Measurements from ENCODE around the gene SMIM34.

SMIM34 gene

DNA sequence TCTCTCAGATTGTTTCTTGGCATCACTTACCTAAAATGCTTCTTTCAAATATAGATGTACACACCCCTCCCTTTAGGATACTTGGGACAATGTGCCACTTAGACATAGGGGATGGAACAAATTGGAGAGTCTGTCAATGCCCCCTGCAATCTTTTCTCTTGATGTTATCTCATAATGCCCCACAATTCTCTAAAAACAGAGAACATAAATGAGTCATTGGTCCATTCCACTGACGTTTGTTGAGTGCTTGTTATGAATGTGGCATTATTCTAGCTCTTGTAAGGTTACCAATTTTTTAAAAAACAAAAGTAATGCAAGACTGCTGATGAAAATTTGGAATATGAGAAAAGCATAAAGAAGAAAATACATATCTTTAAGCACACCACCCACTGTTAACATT lies 54.0 kb downstream of the SMIM34 start:
- no peak for DNase-seq

Data from cerebellar nuclear complex (tissue), 1 donor.